Mesodermal cell (in vitro differentiated cells): ENCODE data around the gene FNTB.
"Not testable (repeated sequence)": the region's sequence is repeated elsewhere in the genome, so short reads cannot be mapped to it uniquely, and the experiment has no call there.

Experiments
- H3K27ac ChIP-seq: 2 replicates; pipeline ENCODE4 v1.7.0; 2013; ENCODE audit warnings: mild to moderate bottlenecking, low read depth, low read length, moderate library complexity; ENCODE audit not compliant: severe bottlenecking
- H3K36me3 ChIP-seq: 2 replicates; pipeline ENCODE4 v1.7.1; 2013; ENCODE audit warnings: mild to moderate bottlenecking, low read length, moderate library complexity; ENCODE audit not compliant: control insufficient read depth, insufficient read depth
- H3K4me1 ChIP-seq: one replicate; pipeline ENCODE4 v1.7.1; 2013; ENCODE audit warnings: mild to moderate bottlenecking, low read length; ENCODE audit not compliant: insufficient read depth, control insufficient read depth, poor library complexity, severe bottlenecking
- H3K4me3 ChIP-seq: 2 replicates; pipeline ENCODE4 v1.7.0; 2013; ENCODE audit warnings: low read length, control low read depth, mild to moderate bottlenecking; ENCODE audit not compliant: insufficient read depth, poor library complexity, severe bottlenecking; ENCODE audit errors: extremely low read depth
- H3K9me3 ChIP-seq: 2 replicates; pipeline ENCODE4 v1.7.1; 2013; ENCODE audit warnings: mild to moderate bottlenecking, low read length, moderate library complexity; ENCODE audit not compliant: control insufficient read depth
- WGBS, 2 experiments: methylation state at CpG; one replicate each; pipeline ENCODE4 v1.1.5; 2013; ENCODE audit warnings: missing lambda C conversion rate in 2 of 2; ENCODE audit not compliant: insufficient coverage in 2 of 2; 5-methylcytosine and 5-hydroxymethylcytosine counted together

The FNTB gene

GRCh38 chr14:65074449-65075150, 87.9 kb downstream of the FNTB start:
- H3K4me1 ChIP-seq, result no peaks in the 10 kb centered on the region
- no peaks in the 10 kb centered on the region for H3K9me3 ChIP-seq
- H3K36me3 ChIP-seq, result peaks cover 67% of the 10 kb centered on the region
- no peak overlapping the region for H3K27ac ChIP-seq
- WGBS, 2 experiments, result 57 to 83% methylated on average over 2 to 3 of the region's 3 CpGs
- H3K4me3 ChIP-seq, result no peak overlapping the region

- 92 to 94% methylated on average over 11 to 16 of the region's 17 CpGs for WGBS, 2 experiments
- no peak overlapping the region for H3K4me3 ChIP-seq
- peaks cover 76% of the 10 kb centered on the region for H3K36me3 ChIP-seq
- no peaks in the 10 kb centered on the region for H3K9me3 ChIP-seq
- no peak overlapping the region for H3K27ac ChIP-seq
- no peaks in the 10 kb centered on the region for H3K4me1 ChIP-seq
Observed at GRCh38 chr14:65075628-65076325, 89.1 kb downstream of the FNTB start.

GRCh38 chr14:65077318-65077717, 90.6 kb downstream of the FNTB start:
- Histone ChIP-seq H3K36me3 (peaks cover 91% of the 10 kb centered on the region), H3K9me3 (no peaks in the 10 kb centered on the region), H3K4me3 (no peak overlapping the region), H3K4me1 (no peaks in the 10 kb centered on the region), H3K27ac (no peak overlapping the region)
- WGBS, 2 experiments, result 100% methylated on average over 2 of the region's 2 CpGs

GRCh38 chr14:65079201-65079600, 92.5 kb downstream of the FNTB start:
- Histone ChIP-seq H3K4me1 (no peaks in the 10 kb centered on the region), H3K4me3 (no peak overlapping the region), H3K27ac (no peak overlapping the region), H3K9me3 (no peaks in the 10 kb centered on the region), H3K36me3 (peaks cover 99% of the 10 kb centered on the region)
- WGBS, 2 experiments, result 95 to 96% methylated on average over 3 to 4 of the region's 6 CpGs

- Histone ChIP-seq H3K4me1 (no peaks in the 10 kb centered on the region), H3K36me3 (peaks cover 97% of the 10 kb centered on the region), H3K4me3 (no peak overlapping the region), H3K27ac (no peak overlapping the region), H3K9me3 (no peaks in the 10 kb centered on the region)
- WGBS, 2 experiments, result 91 to 94% methylated on average over 3 to 4 of the region's 5 CpGs
Observed at GRCh38 chr14:65079768-65080167, 93.1 kb downstream of the FNTB start.

- no peak overlapping the region for H3K27ac ChIP-seq
- H3K4me1 ChIP-seq, result no peaks in the 10 kb centered on the region
- WGBS, 2 experiments, result 94 to 100% methylated on average over 1 to 2 of the region's 2 CpGs
- no peaks in the 10 kb centered on the region for H3K9me3 ChIP-seq
- H3K36me3 ChIP-seq, result peaks cover 95% of the 10 kb centered on the region
- H3K4me3 ChIP-seq, result no peak overlapping the region
Observed at GRCh38 chr14:65080960-65081747, 94.5 kb downstream of the FNTB start.

- H3K27ac ChIP-seq, result no peak overlapping the region
- peaks cover 11% of the 10 kb centered on the region for H3K9me3 ChIP-seq
- 71 to 93% methylated on average over 2 of the region's 2 CpGs for WGBS, 2 experiments
- no peak overlapping the region for H3K4me3 ChIP-seq
- no peaks in the 10 kb centered on the region for H3K4me1 ChIP-seq
- H3K36me3 ChIP-seq, result peaks cover 95% of the 10 kb centered on the region
Observed at GRCh38 chr14:65082930-65083329, 96.2 kb downstream of the FNTB start.

- H3K27ac ChIP-seq, result no peak overlapping the region
- no peaks in the 10 kb centered on the region for H3K4me1 ChIP-seq
- no CpG with 5 or more reads among the region's 6 CpGs for WGBS, 2 experiments
- no peak overlapping the region for H3K4me3 ChIP-seq
- peaks cover 96% of the 10 kb centered on the region for H3K36me3 ChIP-seq
- H3K9me3 ChIP-seq, result peaks cover 19% of the 10 kb centered on the region
Observed at GRCh38 chr14:65084554-65085505, 98.1 kb downstream of the FNTB start.

- H3K4me3 ChIP-seq, H3K4me1 ChIP-seq, H3K27ac ChIP-seq: not testable (repeated sequence)
- WGBS, 2 experiments, result 98 to 100% methylated on average over 3 to 4 of the region's 4 CpGs
- Histone ChIP-seq H3K9me3 (peaks cover 19% of the 10 kb centered on the region), H3K36me3 (peaks cover 96% of the 10 kb centered on the region)
Observed at GRCh38 chr14:65086686-65087085, 100.0 kb downstream of the FNTB start.

GRCh38 chr14:65087835-65088234, 101.1 kb downstream of the FNTB start:
- peaks cover 19% of the 10 kb centered on the region for H3K9me3 ChIP-seq

More at GRCh38 chr14:65087835-65088234, 101.1 kb downstream of the FNTB start:
- not testable (repeated sequence) for H3K27ac ChIP-seq, H3K4me3 ChIP-seq, H3K4me1 ChIP-seq
- WGBS, 2 experiments, result 83 to 87% methylated on average over 5 to 7 of the region's 8 CpGs
- H3K36me3 ChIP-seq, result peaks cover 96% of the 10 kb centered on the region
